ENCODE data around the gene PAX5.

DNA sequence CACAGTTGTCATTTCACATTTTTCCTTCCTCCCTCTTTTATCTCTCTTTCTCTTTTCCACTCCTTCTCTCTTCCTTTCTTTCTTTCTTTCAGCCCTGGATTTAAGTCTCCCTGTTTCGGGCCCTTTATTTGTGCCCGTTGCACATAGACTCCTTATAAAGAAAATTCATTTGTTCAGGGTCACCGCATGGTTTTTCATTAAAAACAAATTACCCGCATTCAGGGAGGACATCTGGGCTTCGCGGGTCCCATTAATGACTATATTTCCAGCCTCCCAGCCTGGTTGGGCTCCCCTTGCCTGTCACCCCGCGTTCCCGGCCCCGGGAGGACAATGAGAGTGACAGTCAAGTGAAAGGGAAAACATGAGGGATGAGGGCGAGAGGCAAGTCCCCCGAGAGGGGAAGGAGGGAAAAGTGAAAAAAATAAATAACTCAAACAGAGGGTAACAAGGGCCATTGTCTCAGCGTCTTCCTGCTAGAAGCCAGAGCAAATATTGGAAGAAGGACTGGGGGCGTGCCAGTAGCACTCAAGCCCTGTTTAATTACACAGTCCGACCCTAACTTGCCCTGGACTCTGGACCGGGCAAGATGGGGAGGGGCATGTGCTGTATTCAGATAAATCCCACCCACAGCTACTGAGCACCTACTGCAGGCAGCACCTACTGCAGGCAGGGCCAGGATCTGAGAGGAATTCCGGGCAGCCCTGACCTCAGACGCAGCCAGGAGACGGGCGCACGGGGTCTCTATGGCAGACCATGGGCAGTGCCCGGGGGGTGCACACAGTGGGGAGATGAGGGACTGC is 166.2 kb downstream of the PAX5 start:
- TF ChIP-seq POLR2A (IDR thresholded peaks at IDR 0.05): no peak
- TF ChIP-seq, protein P1, sequence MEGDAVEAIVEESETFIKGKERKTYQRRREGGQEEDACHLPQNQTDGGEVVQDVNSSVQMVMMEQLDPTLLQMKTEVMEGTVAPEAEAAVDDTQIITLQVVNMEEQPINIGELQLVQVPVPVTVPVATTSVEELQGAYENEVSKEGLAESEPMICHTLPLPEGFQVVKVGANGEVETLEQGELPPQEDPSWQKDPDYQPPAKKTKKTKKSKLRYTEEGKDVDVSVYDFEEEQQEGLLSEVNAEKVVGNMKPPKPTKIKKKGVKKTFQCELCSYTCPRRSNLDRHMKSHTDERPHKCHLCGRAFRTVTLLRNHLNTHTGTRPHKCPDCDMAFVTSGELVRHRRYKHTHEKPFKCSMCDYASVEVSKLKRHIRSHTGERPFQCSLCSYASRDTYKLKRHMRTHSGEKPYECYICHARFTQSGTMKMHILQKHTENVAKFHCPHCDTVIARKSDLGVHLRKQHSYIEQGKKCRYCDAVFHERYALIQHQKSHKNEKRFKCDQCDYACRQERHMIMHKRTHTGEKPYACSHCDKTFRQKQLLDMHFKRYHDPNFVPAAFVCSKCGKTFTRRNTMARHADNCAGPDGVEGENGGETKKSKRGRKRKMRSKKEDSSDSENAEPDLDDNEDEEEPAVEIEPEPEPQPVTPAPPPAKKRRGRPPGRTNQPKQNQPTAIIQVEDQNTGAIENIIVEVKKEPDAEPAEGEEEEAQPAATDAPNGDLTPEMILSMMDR (IDR thresholded peaks at IDR 0.05): no peak
